Sigmoid colon (tissue), 4 donors: ENCODE measurements around the gene GMPR2.

Experiments used
- EP300 ChIP-seq, 4 donors: sonication (generic); formaldehyde crosslinking; IDR thresholded peaks; one replicate each; pipeline ENCODE4 v1.6.1; 2017; ENCODE audit warnings: antibody characterized with exemption in 4 of 4
- POLR2A ChIP-seq, 2 donors: fragments of 450-650 bp; IDR thresholded peaks; one replicate each; pipeline ENCODE4 v1.6.1; 2016; ENCODE audit warnings: antibody characterized with exemption in 2 of 2, mild to moderate bottlenecking in 2 of 2, moderate library complexity in 2 of 2
- POLR2AphosphoS5 ChIP-seq, 4 donors: sonication (generic); formaldehyde crosslinking; IDR thresholded peaks; one replicate each; pipeline ENCODE4 v1.6.1; 2017; ENCODE audit warnings: antibody characterized with exemption in 4 of 4
- TF ChIP-seq, protein P1 (sequence below), 4 experiments: fragments of 450-650 bp in 3 of 4; fragments of 200-600 bp in 1 of 4; IDR thresholded peaks; one replicate each; pipeline ENCODE4 v1.5.1; 2016 to 2019; ENCODE audit warnings: antibody characterized with exemption in 4 of 4, mild to moderate bottlenecking in 3 of 4, moderate library complexity in 2 of 4

DNA sequence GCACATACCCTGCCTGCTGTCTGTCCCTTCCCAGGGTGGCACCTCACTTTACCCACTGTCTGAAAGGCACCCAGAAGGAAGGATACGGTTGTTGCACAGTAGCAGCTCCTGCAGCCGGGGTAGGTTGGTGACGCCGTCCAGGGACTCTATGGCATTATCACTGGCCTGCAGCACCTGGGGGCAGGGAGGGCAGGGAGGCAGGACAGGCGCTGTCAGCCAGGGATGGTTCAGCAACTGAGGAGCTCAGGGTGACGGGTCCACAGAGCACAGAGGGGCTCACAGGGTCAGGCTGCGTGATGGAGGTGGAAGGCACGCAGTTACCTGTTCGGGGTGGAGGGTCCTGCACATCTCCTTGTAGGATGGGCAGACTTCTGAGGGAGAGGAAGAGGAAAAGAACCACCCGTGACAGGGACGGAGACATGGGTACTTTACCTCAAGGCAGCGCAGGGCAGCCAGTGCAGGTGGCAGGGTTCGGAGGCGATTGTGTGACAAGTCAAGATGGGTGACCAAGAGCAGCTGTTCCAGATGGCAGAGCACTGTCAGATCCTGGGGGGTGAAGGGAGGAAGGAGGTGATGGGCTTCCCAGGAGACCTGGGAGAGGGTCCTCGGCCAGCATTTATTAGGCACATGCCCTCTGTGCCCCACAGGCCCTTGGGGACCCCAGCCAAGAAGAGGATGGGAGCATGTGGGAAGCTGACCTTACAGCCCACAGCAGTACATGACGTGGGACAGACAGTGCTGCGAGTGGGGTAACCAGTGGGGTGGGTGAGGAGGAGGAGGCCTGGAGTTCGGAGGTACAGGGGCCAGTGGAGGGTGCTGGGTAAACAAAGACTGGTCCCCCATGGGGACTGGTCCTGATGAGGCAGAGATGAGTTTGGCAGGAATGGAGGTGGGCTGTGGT lies 33.9 kb downstream of the GMPR2 start:
- TF ChIP-seq EP300 (IDR thresholded peaks at IDR 0.05), result no peak
- no peak for TF ChIP-seq POLR2A (IDR thresholded peaks at IDR 0.05)
- TF ChIP-seq, protein P1, sequence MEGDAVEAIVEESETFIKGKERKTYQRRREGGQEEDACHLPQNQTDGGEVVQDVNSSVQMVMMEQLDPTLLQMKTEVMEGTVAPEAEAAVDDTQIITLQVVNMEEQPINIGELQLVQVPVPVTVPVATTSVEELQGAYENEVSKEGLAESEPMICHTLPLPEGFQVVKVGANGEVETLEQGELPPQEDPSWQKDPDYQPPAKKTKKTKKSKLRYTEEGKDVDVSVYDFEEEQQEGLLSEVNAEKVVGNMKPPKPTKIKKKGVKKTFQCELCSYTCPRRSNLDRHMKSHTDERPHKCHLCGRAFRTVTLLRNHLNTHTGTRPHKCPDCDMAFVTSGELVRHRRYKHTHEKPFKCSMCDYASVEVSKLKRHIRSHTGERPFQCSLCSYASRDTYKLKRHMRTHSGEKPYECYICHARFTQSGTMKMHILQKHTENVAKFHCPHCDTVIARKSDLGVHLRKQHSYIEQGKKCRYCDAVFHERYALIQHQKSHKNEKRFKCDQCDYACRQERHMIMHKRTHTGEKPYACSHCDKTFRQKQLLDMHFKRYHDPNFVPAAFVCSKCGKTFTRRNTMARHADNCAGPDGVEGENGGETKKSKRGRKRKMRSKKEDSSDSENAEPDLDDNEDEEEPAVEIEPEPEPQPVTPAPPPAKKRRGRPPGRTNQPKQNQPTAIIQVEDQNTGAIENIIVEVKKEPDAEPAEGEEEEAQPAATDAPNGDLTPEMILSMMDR (IDR thresholded peaks at IDR 0.05), result no peak
- TF ChIP-seq POLR2AphosphoS5 (IDR thresholded peaks at IDR 0.05), result no peak
